Gastroesophageal sphincter (tissue), 4 donors: Measurements from ENCODE around the gene GRK5. TPM values are rescaled to one million over a fixed set of nuclear protein-coding genes. Genes with fewer than 3 reads are reported as not detected.

Source experiments
- ATAC-seq: fragments of 150-250 bp; one replicate; pipeline ENCODE4 v1.9.1; 2016; ENCODE audit warnings: mild to moderate bottlenecking, moderate library complexity
- H3K27ac ChIP-seq, 4 donors: fragments of 200-600 bp; sonication (generic) in 3 of 4; 1 replicate in 3 of 4; 2 replicates in 1 of 4; pipeline ENCODE4 v1.5.1; 2016 to 2019
- H3K27me3 ChIP-seq: fragments of 200-600 bp; sonication (generic); one replicate; pipeline ENCODE4 v1.5.1; 2019
- H3K36me3 ChIP-seq, 2 donors: fragments of 200-600 bp; sonication (generic); one replicate each; pipeline ENCODE4 v1.5.1; 2019; ENCODE audit warnings: control low read depth in 1 of 2
- H3K4me1 ChIP-seq, 3 donors: fragments of 200-600 bp; sonication (generic); 1 replicate in 2 of 3; 2 replicates in 1 of 3; pipeline ENCODE4 v1.5.1; 2016 to 2019; ENCODE audit warnings: control low read depth in 2 of 3
- H3K4me3 ChIP-seq, 2 donors: fragments of 200-600 bp; sonication (generic); one replicate each; pipeline ENCODE4 v1.5.1; 2019; ENCODE audit warnings: mild to moderate bottlenecking in 1 of 2, moderate library complexity in 1 of 2
- H3K9me3 ChIP-seq, 3 donors: fragments of 200-600 bp; sonication (generic); one replicate each; pipeline ENCODE4 v1.5.1; 2017 to 2019; ENCODE audit warnings: control low read depth in 2 of 3
- CTCF ChIP-seq, 4 experiments: fragments of 200-600 bp in 2 of 4; fragments of 450-650 bp in 2 of 4; sonication (generic) in 1 of 4; IDR thresholded peaks; one replicate each; pipeline ENCODE4 v1.5.1; 2017 to 2019; ENCODE audit warnings: antibody characterized with exemption in 4 of 4, mild to moderate bottlenecking in 2 of 4, moderate library complexity in 2 of 4
- EP300 ChIP-seq: sonication (generic); formaldehyde crosslinking; IDR thresholded peaks from one replicate; pipeline ENCODE4 v1.6.1; 2017; ENCODE audit warnings: antibody characterized with exemption, mild to moderate bottlenecking
- POLR2A ChIP-seq, 2 donors: fragments of 450-650 bp; IDR thresholded peaks; one replicate each; pipeline ENCODE4 v1.6.1; 2017; ENCODE audit warnings: antibody characterized with exemption in 2 of 2, mild to moderate bottlenecking in 2 of 2, moderate library complexity in 1 of 2
- POLR2AphosphoS5 ChIP-seq: sonication (generic); formaldehyde crosslinking; IDR thresholded peaks from one replicate; pipeline ENCODE4 v1.6.1; 2017; ENCODE audit warnings: antibody characterized with exemption
- WGBS, 2 donors: methylation state at CpG; one replicate each; pipeline ENCODE4 v1.1.5; 2018; ENCODE audit warnings: low coverage in 1 of 2; 5-methylcytosine and 5-hydroxymethylcytosine counted together
- total RNA-seq, 4 donors: library from RNA; depleted of rRNA; stranded (reverse); fragments of >200 nt; gene quantifications; one replicate each; pipeline ENCODE4 v1.1.0, GENCODE V29; 2016

GRK5 gene
- total RNA-seq, 4 donors from 2014 or later: 28.8 to 71.6 (median 47.7) TPM

DNA sequence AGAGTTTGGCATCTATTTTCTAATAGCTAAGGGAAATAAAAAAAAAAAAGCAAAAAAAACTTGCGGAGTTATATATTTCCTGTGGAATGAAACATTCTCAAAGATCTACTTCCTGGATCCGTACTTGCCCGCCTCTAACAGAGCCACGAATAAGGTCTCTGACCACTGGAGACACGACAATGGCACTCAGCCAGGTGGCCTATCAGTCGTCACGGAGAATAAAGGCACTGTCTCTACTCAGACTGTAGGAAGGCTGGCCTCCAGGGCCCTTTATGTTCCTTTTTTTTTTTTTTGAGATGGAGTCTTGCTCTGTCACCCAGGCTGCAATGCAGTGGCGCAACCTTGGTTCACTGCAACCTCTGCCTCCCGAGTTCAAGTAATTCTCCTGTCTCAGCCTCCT lies 276.5 kb downstream of the GRK5 start:
- 80 to 82% methylated on average over 5 to 9 of the region's 9 CpGs for WGBS, 2 donors
- ATAC-seq: no peak
- H3K36me3 ChIP-seq: no peaks in the 10 kb centered on the region
- no peak overlapping the region for H3K4me3 ChIP-seq
- peaks cover 0 to 7% (median 0%) of the 10 kb centered on the region in 3 donors for H3K4me1 ChIP-seq
- no peaks in the 10 kb centered on the region for H3K9me3 ChIP-seq
- no peak for TF ChIP-seq POLR2AphosphoS5
- no peak overlapping the region for H3K27ac ChIP-seq
- peaks cover 5% of the 10 kb centered on the region for H3K27me3 ChIP-seq

GRCh38 chr10:119488675-119489074 lies 281.3 kb downstream of the GRK5 start:
- no peaks in the 10 kb centered on the region for H3K9me3 ChIP-seq
- WGBS, 2 donors: 71 to 92% methylated on average over 2 to 7 of the region's 7 CpGs
- ATAC-seq: no peak

GRCh38 chr10:119489991-119490326 lies 282.6 kb downstream of the GRK5 start:
- ATAC-seq: no peak
- TF ChIP-seq POLR2AphosphoS5 (no peak), POLR2A (IDR thresholded peaks at IDR 0.05) (no peak), EP300 (no peak), CTCF (IDR thresholded peaks at IDR 0.05) (no peak)
- Histone ChIP-seq H3K4me1 (peaks cover 0 to 22% (median 8%) of the 10 kb centered on the region in 3 donors), H3K4me3 (peak overlapping the region in 1 of 2 donors; percentile 41), H3K9me3 (no peaks in the 10 kb centered on the region), H3K36me3 (no peaks in the 10 kb centered on the region), H3K27ac (peak overlapping the region in 1 of 4 donors; percentile 29), H3K27me3 (no peaks in the 10 kb centered on the region)
- WGBS, 2 donors: 60 to 90% methylated on average over 2 to 3 of the region's 5 CpGs

More at GRCh38 chr10:119488675-119489074, 281.3 kb downstream of the GRK5 start:
- Histone ChIP-seq H3K36me3 (no peaks in the 10 kb centered on the region), H3K4me3 (no peak overlapping the region), H3K4me1 (peaks cover 0 to 10% (median 0%) of the 10 kb centered on the region in 3 donors), H3K27ac (no peak overlapping the region), H3K27me3 (no peaks in the 10 kb centered on the region)
- TF ChIP-seq POLR2AphosphoS5: no peak
- no peak for TF ChIP-seq EP300
- TF ChIP-seq POLR2A (IDR thresholded peaks at IDR 0.05): no peak

- H3K27me3 ChIP-seq: no peaks in the 10 kb centered on the region
- H3K4me1 ChIP-seq: peaks cover 0 to 28% (median 8%) of the 10 kb centered on the region in 3 donors
- TF ChIP-seq POLR2AphosphoS5 (no peak), POLR2A (IDR thresholded peaks at IDR 0.05) (no peak), CTCF (IDR thresholded peaks at IDR 0.05) (no peak), EP300 (no peak)
- H3K27ac ChIP-seq: no peak overlapping the region
- no peak overlapping the region for H3K4me3 ChIP-seq
- H3K36me3 ChIP-seq: no peaks in the 10 kb centered on the region
- ATAC-seq: no peak
- WGBS, 2 donors: 60 to 80% methylated on average over 5 to 6 of the region's 6 CpGs
- H3K9me3 ChIP-seq: no peaks in the 10 kb centered on the region
These were observed 284.8 kb downstream of the GRK5 start for GRCh38 chr10:119491966-119492757.

DNA sequence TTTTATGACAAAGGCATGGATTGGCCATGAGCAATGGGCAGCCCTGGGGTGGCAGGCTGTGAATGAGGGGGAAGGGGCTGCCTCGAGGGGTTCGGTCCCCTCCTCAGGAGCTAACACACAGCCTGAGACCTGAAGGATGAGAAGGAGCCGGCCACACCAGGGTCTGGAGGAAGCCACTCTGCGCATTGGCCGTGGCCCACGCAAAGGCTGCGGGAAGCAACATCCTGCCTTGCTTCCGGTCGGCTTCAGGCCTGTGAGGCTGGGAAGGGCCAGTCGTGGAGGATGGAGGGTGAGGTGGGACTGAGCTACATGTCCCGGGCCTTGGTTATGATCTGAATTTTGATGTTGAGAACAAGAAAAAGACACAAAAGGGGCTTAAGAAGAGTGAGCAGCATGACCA lies 285.8 kb downstream of the GRK5 start:
- Histone ChIP-seq H3K4me3 (no peak overlapping the region), H3K4me1 (peaks cover 0 to 28% (median 8%) of the 10 kb centered on the region in 3 donors), H3K27ac (no peak overlapping the region), H3K27me3 (no peaks in the 10 kb centered on the region), H3K9me3 (no peaks in the 10 kb centered on the region), H3K36me3 (no peaks in the 10 kb centered on the region)
- 69 to 87% methylated on average over 3 of the region's 11 CpGs for WGBS, 2 donors
- TF ChIP-seq POLR2A (IDR thresholded peaks at IDR 0.05) (no peak), POLR2AphosphoS5 (no peak), CTCF (IDR thresholded peaks at IDR 0.05) (no peak), EP300 (no peak)
- ATAC-seq: no peak
